ENCODE data around the gene RSPRY1. TPM values are rescaled to one million over a fixed set of nuclear protein-coding genes. Genes with fewer than 3 reads are reported as not detected.

RSPRY1 gene
- polyA plus RNA-seq, 1 of the 3 experiments (the other 2 are of a cell fraction) = 16.6 TPM

GRCh38 chr16:57179215-57179828, 6.8 kb upstream of the RSPRY1 start:
- H3K4me1 ChIP-seq (ENCODE audit: control insufficient read depth in 1 of 2, insufficient read depth in 2 of 2, low read depth in 1 of 2, low read length in 1 of 2) = peaks cover 0 to 22% of the 10 kb centered on the region in 2 experiments; a peak in 3 of 4 replicates
- H2AFZ ChIP-seq (ENCODE audit: low read depth) = no peak overlapping the region
- ChIA-PET POLR2A (no interaction called here), CTCF (interaction anchor here (0.5 to 2.1 kb wide), 7 partner anchors 8 to 213 kb away, joined by 3 to 7 read pairs (median 5); partner anchors contain the start of gene CPNE2)
- H3F3A ChIP-seq (replicated peaks; ENCODE audit: insufficient read depth) = no peaks in the 10 kb centered on the region
- no peak overlapping the region for H3K4me3 ChIP-seq (ENCODE audit: low read depth in 2 of 2, low read length in 1 of 2)
- no peaks in the 10 kb centered on the region for H3K9me3 ChIP-seq
- peaks cover 96% of the 10 kb centered on the region for H3K79me2 ChIP-seq (ENCODE audit: insufficient read depth)
- no peak overlapping the region for H3K4me2 ChIP-seq
- no peaks in the 10 kb centered on the region for H3K27me3 ChIP-seq (ENCODE audit: insufficient read depth)
- no peak for TF ChIP-seq ZBTB33 (IDR thresholded peaks at IDR 0.05; ENCODE audit: borderline replicate concordance, low read depth)
- no peak for TF ChIP-seq TAF1 (IDR thresholded peaks at IDR 0.05; ENCODE audit: borderline replicate concordance, low read depth, low read length)
- peak; percentile 66 for TF ChIP-seq CHD2 (IDR thresholded peaks at IDR 0.05; ENCODE audit: low read length, partially characterized antibody)
- TF ChIP-seq TCF12 (IDR thresholded peaks at IDR 0.05) = peak; percentile 30; the same call in 1 of the 2 replicates
- TF ChIP-seq RAD21 (IDR thresholded peaks at IDR 0.05; ENCODE audit: low read length) = no peak; the same call in 1 of the 2 replicates
- TF ChIP-seq FOXJ3 (CRISPR knock-in tag; IDR thresholded peaks at IDR 0.05) = peak; percentile 98
- TF ChIP-seq EP300 (IDR thresholded peaks at IDR 0.05; ENCODE audit: borderline replicate concordance in 1 of 2, low read depth in 1 of 2, low read length in 1 of 2) = peak in 1 of 2 experiments; percentile 94; a peak in 2 of 4 replicates
- TF ChIP-seq SIN3A (IDR thresholded peaks at IDR 0.05; ENCODE audit: borderline replicate concordance, low read depth, low read length) = no peak
- TF ChIP-seq MXI1 (IDR thresholded peaks at IDR 0.05; ENCODE audit: low read depth, low read length) = peak; percentile 54; the same call in 1 of the 2 replicates
- TF ChIP-seq FOSL2 (IDR thresholded peaks at IDR 0.05; ENCODE audit: borderline replicate concordance, low read depth) = no peak
- TF ChIP-seq, protein P1, sequence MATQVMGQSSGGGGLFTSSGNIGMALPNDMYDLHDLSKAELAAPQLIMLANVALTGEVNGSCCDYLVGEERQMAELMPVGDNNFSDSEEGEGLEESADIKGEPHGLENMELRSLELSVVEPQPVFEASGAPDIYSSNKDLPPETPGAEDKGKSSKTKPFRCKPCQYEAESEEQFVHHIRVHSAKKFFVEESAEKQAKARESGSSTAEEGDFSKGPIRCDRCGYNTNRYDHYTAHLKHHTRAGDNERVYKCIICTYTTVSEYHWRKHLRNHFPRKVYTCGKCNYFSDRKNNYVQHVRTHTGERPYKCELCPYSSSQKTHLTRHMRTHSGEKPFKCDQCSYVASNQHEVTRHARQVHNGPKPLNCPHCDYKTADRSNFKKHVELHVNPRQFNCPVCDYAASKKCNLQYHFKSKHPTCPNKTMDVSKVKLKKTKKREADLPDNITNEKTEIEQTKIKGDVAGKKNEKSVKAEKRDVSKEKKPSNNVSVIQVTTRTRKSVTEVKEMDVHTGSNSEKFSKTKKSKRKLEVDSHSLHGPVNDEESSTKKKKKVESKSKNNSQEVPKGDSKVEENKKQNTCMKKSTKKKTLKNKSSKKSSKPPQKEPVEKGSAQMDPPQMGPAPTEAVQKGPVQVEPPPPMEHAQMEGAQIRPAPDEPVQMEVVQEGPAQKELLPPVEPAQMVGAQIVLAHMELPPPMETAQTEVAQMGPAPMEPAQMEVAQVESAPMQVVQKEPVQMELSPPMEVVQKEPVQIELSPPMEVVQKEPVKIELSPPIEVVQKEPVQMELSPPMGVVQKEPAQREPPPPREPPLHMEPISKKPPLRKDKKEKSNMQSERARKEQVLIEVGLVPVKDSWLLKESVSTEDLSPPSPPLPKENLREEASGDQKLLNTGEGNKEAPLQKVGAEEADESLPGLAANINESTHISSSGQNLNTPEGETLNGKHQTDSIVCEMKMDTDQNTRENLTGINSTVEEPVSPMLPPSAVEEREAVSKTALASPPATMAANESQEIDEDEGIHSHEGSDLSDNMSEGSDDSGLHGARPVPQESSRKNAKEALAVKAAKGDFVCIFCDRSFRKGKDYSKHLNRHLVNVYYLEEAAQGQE (IDR thresholded peaks at IDR 0.05; ENCODE audit: low read depth, low read length) = no peak
- no peak for TF ChIP-seq SMC3 (IDR thresholded peaks at IDR 0.05; ENCODE audit: low read depth, low read length)
- peak; percentile 95 for TF ChIP-seq RCOR1 (IDR thresholded peaks at IDR 0.05; ENCODE audit: low read length)
- TF ChIP-seq, protein P2, sequence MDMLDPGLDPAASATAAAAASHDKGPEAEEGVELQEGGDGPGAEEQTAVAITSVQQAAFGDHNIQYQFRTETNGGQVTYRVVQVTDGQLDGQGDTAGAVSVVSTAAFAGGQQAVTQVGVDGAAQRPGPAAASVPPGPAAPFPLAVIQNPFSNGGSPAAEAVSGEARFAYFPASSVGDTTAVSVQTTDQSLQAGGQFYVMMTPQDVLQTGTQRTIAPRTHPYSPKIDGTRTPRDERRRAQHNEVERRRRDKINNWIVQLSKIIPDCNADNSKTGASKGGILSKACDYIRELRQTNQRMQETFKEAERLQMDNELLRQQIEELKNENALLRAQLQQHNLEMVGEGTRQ (IDR thresholded peaks at IDR 0.05; ENCODE audit: borderline replicate concordance, low read depth, low read length) = no peak
- no peak; the same call in 1 of the 2 replicates for TF ChIP-seq RFX5 (IDR thresholded peaks at IDR 0.05; ENCODE audit: low read length)
- H4K20me1 ChIP-seq (ENCODE audit: insufficient read depth) = peaks cover 6% of the 10 kb centered on the region; the same call in 1 of the 2 replicates
- WGBS (ENCODE audit: low lambda C conversion rate) = 75% methylated on average over 3 of the region's 3 CpGs
- H3K27ac ChIP-seq (ENCODE audit: low read depth in 2 of 2, low read length in 1 of 2) = peak overlapping the region; percentile 18 to 87; a peak in 3 of 4 replicates
- H3K9me2 ChIP-seq = no peaks in the 10 kb centered on the region
- H3K36me3 ChIP-seq (replicated peaks in 1 of 2; ENCODE audit: control insufficient read depth in 1 of 2, insufficient read depth in 2 of 2, low read length in 1 of 2) = peaks cover 3 to 7% of the 10 kb centered on the region in 2 experiments
- H3K9ac ChIP-seq = no peak overlapping the region
- DNase-seq = peak; percentile 66

All from SK-N-SH (cell line).